HG03097 (cell line): ENCODE data around the gene TNNI2.
"Not testable (repeated sequence)": the region's sequence is repeated elsewhere in the genome, so short reads cannot be mapped to it uniquely, and the experiment has no call there.

ENCODE experiments used
- ATAC-seq: cut with Tn5 transposase; IDR thresholded peaks from one replicate; pipeline ENCODE4 v1.9.1; 2021; ENCODE audit not compliant: unreplicated experiment, low FRiP score

TNNI2 gene

GRCh38 chr11:1838426-1839144, at the start of gene TNNI2:
Gene TNNI2, plus strand, starts transcription at chr11:1838981. Its CDS starts 716 bp downstream, at chr11:1839697.
- no peak for ATAC-seq

- no peak for ATAC-seq
These were observed 46.9 kb upstream of the TNNI2 start for GRCh38 chr11:1791912-1792311.

DNA sequence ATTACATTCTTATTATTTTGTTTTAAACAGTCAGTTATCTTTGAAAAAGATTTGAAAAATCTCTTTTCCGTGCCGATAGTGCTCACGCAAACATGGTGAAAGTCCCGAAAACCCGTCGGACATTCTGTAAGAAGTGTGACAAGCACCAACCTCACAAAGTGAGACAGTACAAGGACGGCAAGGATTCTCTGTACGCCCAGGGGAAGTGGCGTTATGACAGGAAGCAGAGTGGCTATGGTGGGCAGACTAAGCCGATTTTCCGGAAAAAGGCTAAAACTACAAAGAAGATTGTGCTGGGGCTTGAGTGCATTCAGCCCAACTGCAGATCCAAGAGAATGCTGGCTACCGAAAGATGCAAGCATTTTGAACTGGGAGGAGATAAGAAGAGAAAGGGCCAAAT, 46.3 kb upstream of the TNNI2 start:
- ATAC-seq = no peak

GRCh38 chr11:1793081-1793480, 45.7 kb upstream of the TNNI2 start:
- ATAC-seq = no peak

DNA sequence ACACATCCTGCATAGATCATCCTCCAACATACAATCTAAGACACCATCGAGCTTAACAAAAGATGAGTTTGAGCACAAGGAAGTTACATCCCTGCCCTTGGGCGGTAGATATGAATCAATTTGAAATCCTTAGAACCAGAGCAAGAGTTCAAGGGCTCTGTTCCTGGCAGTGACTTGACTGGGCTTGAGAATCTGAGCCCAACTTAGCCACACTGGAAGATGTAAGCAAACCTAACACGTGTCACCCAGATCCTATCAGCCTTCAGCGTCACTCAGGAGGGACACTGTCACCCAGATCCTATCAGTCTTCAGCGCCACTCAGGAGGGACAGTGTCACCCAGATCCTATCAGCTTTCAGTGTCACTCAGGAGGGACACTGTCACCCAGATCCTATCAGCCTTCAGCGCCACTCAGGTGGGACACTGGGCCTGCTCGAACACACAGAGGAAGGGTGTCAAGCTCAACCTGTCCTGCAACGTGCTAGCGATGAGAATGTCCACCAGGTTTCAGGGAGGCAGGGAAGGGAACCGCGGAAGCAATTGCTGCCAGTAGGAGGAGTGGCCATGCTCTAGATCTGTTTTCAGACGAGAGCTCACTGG, 42.3 kb upstream of the TNNI2 start:
- no peak for ATAC-seq

DNA sequence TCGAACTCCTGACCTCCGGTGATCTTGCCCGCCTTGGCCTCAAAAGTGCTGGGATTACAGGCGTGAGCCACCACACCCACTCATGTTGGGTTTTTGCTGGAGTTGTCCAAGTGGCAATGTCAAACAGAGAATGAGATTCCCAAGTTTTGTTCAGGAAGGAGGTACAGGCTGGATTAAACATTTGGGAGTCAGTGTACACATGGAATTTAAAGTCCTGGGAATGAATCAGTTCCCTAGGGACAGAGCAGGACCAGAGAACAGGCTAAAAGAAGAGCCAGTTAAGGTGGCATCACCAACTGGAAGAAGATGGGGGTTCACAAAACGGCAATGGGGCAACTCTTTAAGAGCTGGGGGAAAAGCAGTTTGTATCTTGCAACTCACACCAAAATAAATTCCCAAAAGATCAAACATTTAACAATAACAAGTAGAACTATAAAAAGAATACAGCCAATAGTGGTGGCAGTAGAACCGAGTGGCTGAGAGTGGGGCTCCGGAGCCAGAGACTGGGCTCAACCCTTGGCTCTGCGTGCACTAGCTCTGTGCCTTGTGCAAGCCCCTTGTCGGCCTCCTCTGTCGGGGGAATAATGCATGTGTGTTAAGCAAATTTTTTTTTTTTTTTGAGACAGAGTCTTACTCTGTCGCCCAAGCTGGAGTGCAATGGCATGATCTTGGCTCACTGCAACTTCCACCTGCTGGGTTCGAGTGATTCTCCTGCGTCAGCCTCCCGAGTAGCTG, 41.2 kb upstream of the TNNI2 start:
- no peak for ATAC-seq

GRCh38 chr11:1803246-1803645, 35.5 kb upstream of the TNNI2 start:
- no peak for ATAC-seq

DNA sequence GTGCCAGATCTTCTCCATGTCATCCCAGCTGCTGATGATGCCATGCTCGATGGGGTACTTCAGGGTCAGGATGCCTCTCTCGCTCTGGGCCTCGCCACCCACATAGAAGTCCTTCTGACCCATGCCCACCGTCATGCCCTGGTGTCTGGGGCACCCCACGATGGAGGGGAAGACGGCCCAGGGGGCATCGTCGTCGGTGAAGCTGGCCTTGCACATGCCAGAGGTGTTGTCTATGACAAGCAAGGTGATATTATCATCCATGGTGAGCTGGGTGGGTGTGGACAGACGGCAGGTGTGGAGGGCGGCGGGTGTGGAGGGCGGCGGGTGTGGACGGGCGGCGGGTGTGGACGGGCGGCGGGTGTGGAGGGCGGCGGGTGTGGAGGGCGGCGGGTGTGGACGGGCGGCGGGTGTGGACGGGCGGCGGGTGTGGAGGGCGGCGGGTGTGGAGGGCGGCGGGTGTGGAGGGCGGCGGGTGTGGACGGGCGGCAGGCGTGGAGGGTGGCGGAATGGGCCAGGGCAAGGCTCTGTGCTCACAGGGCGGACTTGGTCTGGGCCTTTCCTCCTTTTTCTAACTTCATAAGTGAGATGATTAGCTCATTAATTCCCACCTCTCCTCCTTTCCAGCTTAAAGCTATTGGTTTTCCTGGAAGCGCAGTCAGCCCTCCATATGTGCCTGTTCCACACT, 34.8 kb upstream of the TNNI2 start:
- ATAC-seq = not testable (repeated sequence)

GRCh38 chr11:1805525-1805924, 33.3 kb upstream of the TNNI2 start:
- no peak for ATAC-seq

- ATAC-seq = no peak
These were observed 31.4 kb upstream of the TNNI2 start for GRCh38 chr11:1807264-1807995.

GRCh38 chr11:1810761-1811160, 28.0 kb upstream of the TNNI2 start:
- no peak for ATAC-seq

DNA sequence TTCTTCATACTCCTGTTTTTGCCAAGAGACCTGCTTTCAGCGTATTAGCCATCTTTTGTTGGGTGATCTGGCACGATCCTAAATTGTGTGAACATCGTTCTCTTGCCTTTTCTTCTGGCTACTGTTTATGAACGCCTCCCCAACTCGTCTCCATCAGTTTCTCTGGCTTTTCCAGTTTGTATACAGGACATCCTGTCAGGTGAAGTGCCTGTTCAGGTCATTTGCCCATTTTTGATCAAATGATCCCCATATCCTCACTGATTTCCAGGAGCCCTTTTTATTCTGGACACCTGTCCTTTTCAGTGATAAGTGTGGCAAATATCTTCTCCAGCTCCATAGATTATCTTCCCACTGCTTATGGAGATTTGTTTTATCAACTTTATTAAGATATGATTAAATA, 26.5 kb upstream of the TNNI2 start:
- ATAC-seq = no peak

GRCh38 chr11:1812801-1813200, 26.0 kb upstream of the TNNI2 start:
- ATAC-seq = no peak

- not testable (repeated sequence) for ATAC-seq
These were observed 25.4 kb upstream of the TNNI2 start for GRCh38 chr11:1813356-1813755.

DNA sequence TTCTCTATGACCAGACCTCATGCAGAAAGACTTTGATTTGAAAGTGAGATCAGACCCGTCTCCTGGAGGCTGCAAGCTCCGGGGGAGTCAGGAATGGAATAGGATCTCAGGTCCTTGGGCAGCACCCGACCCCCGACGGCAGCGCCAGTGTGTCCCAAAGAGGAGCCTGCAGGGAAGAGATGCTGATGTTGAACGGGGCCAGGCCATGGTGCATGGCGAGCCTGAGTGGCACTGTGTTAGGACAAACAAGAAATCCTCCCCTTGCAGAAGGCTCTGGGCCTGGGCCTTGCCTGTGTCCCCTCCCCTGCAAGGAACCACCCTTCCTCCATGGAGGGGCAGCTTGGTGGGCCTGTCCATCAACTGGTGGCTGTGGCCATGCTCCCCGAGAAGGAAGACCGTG, 24.1 kb upstream of the TNNI2 start:
- no peak for ATAC-seq

DNA sequence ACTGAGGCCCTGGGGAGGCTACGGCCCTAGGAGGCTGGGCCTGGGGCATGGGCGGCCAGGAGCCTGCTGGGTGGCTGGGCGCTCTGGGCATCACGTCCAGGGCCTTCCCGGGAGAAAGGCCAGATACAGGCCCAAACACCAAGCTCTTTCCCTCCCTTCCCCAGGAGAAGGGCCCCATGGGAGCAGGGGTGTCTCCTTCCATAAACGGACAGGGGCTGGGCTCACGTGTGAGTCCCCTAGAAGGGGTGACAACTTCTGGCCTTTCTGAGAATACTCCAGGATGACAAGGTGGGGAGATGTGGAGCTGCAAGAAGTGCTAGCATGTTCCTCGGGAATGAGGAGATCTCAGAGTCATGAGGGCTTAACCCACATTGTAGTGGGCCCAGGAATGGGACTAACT, 23.5 kb upstream of the TNNI2 start:
- no peak for ATAC-seq

DNA sequence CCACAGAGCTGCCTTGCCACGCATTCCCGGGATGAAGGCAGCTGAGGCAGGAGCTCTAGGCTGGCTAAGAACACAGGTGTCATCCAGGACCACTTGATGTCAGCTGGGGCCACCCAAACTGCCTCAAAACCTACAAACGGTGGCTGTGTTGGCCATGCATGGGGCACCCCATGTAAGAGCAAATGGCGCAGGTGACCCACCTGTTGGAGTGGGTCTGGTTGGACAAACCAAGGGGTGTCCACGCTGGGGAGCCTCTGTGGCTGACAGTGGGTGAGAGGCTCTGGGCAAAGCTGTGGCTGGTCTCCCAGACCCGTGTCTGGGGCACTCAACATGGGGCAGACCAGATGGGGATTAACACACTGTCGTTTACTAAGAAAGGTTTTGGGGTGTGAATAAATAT, 23.0 kb upstream of the TNNI2 start:
- no peak for ATAC-seq

- ATAC-seq = no peak
These were observed 21.8 kb upstream of the TNNI2 start for GRCh38 chr11:1817000-1817399.

- no peak for ATAC-seq
These were observed 21.3 kb upstream of the TNNI2 start for GRCh38 chr11:1817511-1817910.

DNA sequence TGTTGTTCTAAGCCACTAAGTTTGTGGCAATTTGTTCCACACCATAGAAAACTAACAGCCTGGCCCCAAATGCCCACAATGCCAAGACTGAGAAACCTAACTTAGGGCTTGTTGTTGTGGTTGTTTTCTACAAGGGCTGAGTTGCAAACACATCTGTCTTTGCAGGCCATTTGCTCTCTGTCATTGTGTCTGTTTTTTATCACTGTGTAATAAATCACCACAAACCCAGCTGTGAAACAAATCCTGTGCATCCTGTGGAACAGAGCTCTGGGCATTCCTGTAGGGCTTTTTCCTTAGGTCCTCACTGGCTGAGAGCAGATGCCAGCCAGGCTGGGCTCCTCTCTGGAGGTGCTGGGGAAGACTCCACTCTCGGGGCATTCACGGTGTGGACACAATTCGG, 19.7 kb upstream of the TNNI2 start:
- no peak for ATAC-seq
